Stimulated activated CD8-positive, alpha-beta memory T cell treated with anti-CD3 and anti-CD28 coated beads, Interleukin-4, amount 100 ng/mL, for 48 hours (primary cell): ENCODE results near the gene SRC.

ENCODE experiments used
- DNase-seq: peaks from one replicate; pipeline ENCODE4 v3.0.0-alpha.2; 2020

SRC gene

GRCh38 chr20:37315452-37316110 is 30.4 kb upstream of the SRC start:
- no peak for DNase-seq

GRCh38 chr20:37316116-37316774 is 29.7 kb upstream of the SRC start:
- no peak for DNase-seq

GRCh38 chr20:37316775-37317170 is 29.2 kb upstream of the SRC start:
- no peak for DNase-seq

- DNase-seq, result no peak
Observed at GRCh38 chr20:37317316-37317715, 28.6 kb upstream of the SRC start.

- no peak for DNase-seq
Observed at GRCh38 chr20:37317994-37318640, 27.8 kb upstream of the SRC start.

GRCh38 chr20:37319151-37319671 is 26.7 kb upstream of the SRC start:
- no peak for DNase-seq

- DNase-seq, result no peak
Observed at GRCh38 chr20:37323985-37324384, 22.0 kb upstream of the SRC start.

GRCh38 chr20:37325206-37325605 is 20.7 kb upstream of the SRC start:
- DNase-seq, result no peak

- no peak for DNase-seq
Observed at GRCh38 chr20:37326666-37327065, 19.3 kb upstream of the SRC start.

- no peak for DNase-seq
Observed at GRCh38 chr20:37327748-37328147, 18.2 kb upstream of the SRC start.

- no peak for DNase-seq
Observed at GRCh38 chr20:37328149-37328945, 17.6 kb upstream of the SRC start.

GRCh38 chr20:37329481-37330165 is 16.3 kb upstream of the SRC start:
- no peak for DNase-seq

GRCh38 chr20:37330316-37330715 is 15.6 kb upstream of the SRC start:
- DNase-seq, result no peak

- DNase-seq, result no peak
Observed at GRCh38 chr20:37331060-37331857, 14.7 kb upstream of the SRC start.

- DNase-seq, result no peak
Observed at GRCh38 chr20:37333130-37333847, 12.7 kb upstream of the SRC start.

GRCh38 chr20:37333848-37334318 is 12.1 kb upstream of the SRC start:
- DNase-seq, result no peak

- no peak for DNase-seq
Observed at GRCh38 chr20:37334450-37334849, 11.5 kb upstream of the SRC start.

- no peak for DNase-seq
Observed at GRCh38 chr20:37335642-37336368, 10.1 kb upstream of the SRC start.

GRCh38 chr20:37336369-37337207 is 9.4 kb upstream of the SRC start:
- peak; percentile 59 for DNase-seq
